A549 treated with CORT108297 at 1 μM for 4 hours (cell line): ENCODE results near the gene PRKAG3. TPM values are rescaled to one million over a fixed set of nuclear protein-coding genes. Genes with fewer than 3 reads are reported as not detected.

ENCODE experiments used
- total RNA-seq: library from RNA; stranded (reverse); fragments of 200-300 nt; extraction: Qiagen RNA extraction; gene quantifications from 5 replicates; pipeline ENCODE4 v1.2.3, GENCODE V29; 2022

The PRKAG3 gene
- not detected in 5 replicates for total RNA-seq

DNA sequence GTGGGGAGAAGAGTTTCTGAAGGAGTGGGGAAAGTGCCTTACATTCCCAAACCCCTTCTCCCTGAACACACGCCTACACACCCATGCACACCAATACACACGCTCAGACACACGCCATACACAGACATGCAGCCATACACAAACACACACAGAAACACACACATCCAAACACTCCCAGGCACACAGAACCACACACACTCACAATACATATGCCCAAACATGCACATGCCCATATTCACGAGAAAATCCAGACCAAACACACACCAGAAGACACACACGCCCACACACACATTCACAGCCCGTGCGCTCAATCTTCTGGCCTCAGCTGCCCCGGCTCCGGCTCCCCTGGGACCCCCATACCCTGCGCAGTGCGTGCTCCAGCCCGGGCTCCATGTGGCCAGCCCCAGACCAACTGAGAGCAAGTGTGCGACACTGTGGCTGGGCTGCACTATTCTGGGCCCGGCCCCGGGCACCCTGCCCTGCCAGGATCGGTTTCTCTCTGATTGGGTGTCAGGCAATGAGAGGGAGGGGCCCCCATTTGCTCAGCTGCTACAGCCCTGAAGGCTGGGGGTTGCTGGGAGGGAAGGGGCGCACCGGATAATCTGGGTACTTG lies at the start of gene PRKAG3:
PRKAG3 (minus strand) TSS at position 426 of the 613 bp plus-strand sequence.

DNA sequence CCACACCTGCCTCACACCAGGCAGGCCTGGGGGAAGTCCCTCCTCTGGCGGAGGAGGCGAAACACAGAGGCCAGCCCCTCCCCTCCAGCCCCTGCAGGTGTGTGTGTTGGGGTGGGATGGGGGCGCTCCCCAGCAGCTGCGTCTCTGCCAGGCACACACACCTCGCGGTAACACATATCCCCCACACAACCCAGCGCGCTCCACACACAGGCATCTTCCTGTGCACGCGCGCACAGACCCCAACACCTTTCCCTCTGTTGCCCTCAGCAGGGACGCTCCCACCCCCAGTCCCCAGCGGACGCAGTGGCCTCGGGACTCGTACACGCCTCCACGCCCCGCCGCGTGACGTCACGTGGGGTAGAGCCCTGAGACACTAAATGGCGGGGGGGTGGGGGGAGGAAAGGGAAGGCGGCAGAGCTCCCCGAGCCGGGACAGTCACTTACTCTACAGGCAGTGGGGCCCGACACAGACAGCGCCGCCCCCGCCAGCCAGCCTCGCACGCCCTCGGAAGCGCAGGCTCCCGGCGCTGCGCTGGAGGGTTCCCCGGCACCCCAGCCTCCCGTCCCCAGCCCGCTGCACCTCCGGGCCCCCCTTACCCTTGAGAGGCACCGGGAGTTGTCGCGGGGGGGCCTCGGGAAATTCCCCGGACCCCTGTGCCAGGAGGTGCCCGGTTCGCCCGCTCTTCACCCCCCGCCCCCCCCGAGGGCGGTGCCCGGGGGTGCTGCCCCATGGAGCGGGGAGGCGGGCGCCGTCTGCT lies 48.7 kb upstream of the PRKAG3 start, which contains the start of gene WNT10A:
WNT10A (plus strand) TSS at position 751 of the 757 bp plus-strand sequence. CDS start 144 bp downstream, outside the sequence.

DNA sequence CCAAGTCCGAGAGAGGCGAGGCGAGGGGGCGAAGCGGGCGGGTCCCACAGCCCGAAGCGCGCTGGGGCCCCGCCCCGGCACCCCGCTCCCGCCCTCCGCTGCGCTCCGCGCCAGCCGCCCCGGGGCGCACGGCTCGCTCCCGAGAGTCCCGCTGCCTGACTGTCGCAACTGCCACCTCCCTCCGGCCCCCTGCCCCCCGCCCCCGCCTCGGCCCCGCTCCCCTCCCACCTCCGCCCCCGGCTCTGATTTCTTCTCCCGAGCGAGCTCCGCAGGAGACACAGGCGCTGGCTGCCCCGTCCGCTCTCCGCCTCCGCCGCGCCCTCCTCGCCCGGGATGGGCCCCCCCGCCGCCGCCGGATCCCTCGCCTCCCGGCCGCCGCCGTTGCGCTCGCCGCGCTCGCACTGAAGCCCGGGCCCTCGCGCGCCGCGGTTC lies 28.0 kb upstream of the PRKAG3 start, which contains the start of gene WNT6:
WNT6 (plus strand) TSS at position 250 of the 432 bp plus-strand sequence. CDS start 233 bp downstream, outside the sequence.

DNA sequence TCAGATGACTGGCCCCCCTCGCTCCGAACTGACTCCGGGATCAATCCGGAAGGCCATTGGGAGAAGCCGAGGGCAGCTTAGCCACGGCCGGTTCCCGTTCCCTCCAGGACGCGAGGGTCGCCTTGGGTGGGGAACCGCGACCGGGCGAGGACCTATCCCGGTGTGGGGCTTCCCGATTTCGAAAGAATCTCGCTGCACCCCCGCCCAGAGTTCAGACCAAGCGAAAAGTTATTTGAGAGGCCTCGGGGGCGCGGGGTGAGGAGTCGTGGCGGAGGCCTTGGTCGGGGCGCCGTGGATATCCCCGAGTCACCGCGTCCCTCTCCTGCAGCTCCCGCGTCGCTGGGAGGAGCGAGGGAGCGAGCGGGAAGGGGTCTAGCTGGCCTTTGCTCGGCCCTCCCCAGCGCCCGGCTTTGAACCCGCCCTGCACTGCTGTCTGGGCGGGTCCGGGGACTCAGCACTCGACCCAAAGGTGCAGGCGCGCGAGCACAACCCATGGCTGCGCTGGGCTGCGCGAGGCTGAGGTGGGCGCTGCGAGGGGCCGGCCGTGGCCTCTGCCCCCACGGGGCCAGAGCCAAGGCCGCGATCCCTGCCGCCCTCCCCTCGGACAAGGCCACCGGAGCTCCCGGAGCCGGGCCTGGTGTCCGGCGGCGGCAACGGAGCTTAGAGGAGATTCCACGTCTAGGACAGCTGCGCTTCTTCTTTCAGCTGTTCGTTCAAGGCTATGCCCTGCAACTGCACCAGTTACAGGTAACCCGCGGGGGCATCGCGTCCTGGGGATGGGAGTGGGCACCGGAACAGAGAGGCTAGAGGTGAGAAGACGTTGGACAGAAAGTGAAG lies 49.7 kb downstream of the PRKAG3 start, which contains the start of gene CYP27A1:
CYP27A1 (plus strand) TSS at position 457 of the 837 bp plus-strand sequence; CDS start at position 493, 36 bp downstream.

Other genes starting within 250 kb of the PRKAG3 start
- 0.33 to 0.59 TPM (median 0.40 TPM) in 5 replicates for gene PLCD4, start 223.9 kb downstream of the PRKAG3 start, total RNA-seq
- gene ZNF142, start 172.2 kb downstream of the PRKAG3 start, total RNA-seq: 13.3 to 19.9 TPM (median 16.8 TPM) in 5 replicates
- gene BCS1L, start 172.1 kb downstream of the PRKAG3 start, total RNA-seq: 42.9 to 50.7 TPM (median 48.9 TPM) in 5 replicates
- gene RNF25, start 159.8 kb downstream of the PRKAG3 start, total RNA-seq: 42.2 to 48.9 TPM (median 44.7 TPM) in 5 replicates
- gene STK36, start 159.7 kb downstream of the PRKAG3 start, total RNA-seq: 9.6 to 14.8 TPM (median 13.9 TPM) in 5 replicates
- 22.8 to 29.3 TPM (median 26.1 TPM) in 5 replicates for gene TTLL4, start 121.0 kb downstream of the PRKAG3 start, total RNA-seq
- 0.12 to 0.18 TPM (median 0.15 TPM) in 5 replicates for gene CYP27A1, start 49.7 kb downstream of the PRKAG3 start, total RNA-seq
- 0.05 to 0.28 TPM (median 0.17 TPM) in 4 of 5 replicates, not detected in the other for gene WNT6, start 28.0 kb upstream of the PRKAG3 start, total RNA-seq
- 0.05 to 0.18 TPM (median 0.07 TPM) in 5 replicates for gene WNT10A, start 49.0 kb upstream of the PRKAG3 start, total RNA-seq
- gene CDK5R2, start 127.9 kb upstream of the PRKAG3 start, total RNA-seq: 1.6 to 3.0 TPM (median 2.4 TPM) in 5 replicates
- gene FEV, start 153.4 kb upstream of the PRKAG3 start, total RNA-seq: not detected in 5 replicates
- not detected in 5 replicates for gene CRYBA2, start 161.6 kb upstream of the PRKAG3 start, total RNA-seq
- 0.15 to 0.24 TPM (median 0.20 TPM) in 5 replicates for gene CFAP65, start 209.7 kb upstream of the PRKAG3 start, total RNA-seq
- 0.13 to 0.25 TPM (median 0.21 TPM) in 4 of 5 replicates, not detected in the other for gene IHH, start 229.1 kb upstream of the PRKAG3 start, total RNA-seq